Measurements from ENCODE around the gene EEFSEC.

GRCh38 chr3:128231606-128232005 is 78.3 kb downstream of the EEFSEC start:
- no peak for TF ChIP-seq EZH2 (IDR thresholded peaks at IDR 0.05; ENCODE audit: insufficient read depth, poor library complexity, severe bottlenecking)
- no peak for TF ChIP-seq EZH2phosphoT487 (IDR thresholded peaks at IDR 0.05; ENCODE audit: insufficient read depth, low read depth)

All from GM23248 (cell line).